ENCODE data around the gene EME2.

DNA sequence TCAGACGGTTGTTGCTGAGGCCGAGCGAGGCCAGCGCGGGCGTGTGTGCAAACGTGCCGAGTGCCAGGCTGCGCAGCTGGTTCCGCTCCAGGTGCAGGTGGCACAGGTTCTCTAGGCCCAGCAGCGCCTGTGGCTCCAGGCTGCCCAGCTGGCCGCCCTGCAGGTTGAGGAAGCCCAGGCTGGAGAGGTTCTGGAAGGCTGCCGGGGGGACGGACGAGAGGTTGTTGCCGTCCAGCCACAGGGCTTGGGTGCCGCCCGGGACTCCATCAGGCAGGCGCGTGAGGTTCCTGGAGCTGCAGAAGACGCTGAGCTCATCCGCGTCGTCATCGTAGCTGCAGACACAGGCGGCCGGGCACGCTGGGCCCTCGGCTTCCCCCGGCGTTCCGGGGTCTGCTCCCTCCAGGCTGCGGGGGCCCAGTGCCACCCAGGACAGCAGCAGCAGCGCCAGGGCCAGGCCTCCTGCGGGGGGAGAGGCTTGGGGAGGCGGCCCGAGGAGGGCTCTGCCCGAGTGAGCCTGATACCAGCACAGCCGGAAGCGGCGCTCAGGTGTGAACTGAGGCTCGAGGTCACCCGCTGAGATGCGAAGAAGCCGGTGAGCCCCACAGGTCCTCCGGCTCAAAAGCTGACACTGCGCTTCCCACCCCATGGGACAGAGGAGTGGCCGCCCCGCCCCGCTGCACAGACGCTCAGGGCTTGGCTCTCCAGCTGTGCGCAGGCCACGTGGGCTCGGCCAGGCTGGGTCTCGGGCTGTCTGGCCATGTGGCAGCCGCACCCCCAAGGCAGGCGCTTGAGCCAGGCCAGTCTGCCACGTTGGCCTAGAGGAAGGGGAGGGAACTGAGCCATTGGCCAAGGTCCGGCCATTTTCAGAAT is 19.6 kb downstream of the EME2 start:
- TF ChIP-seq CEBPB (IDR thresholded peaks at IDR 0.05) (no peak), TCF12 (IDR thresholded peaks at IDR 0.05; ENCODE audit: low read depth) (peak; percentile 47; the same call in 1 of the 2 replicates), RAD21 (IDR thresholded peaks at IDR 0.05; ENCODE audit: low read depth) (no peak), YY1 (IDR thresholded peaks at IDR 0.05; ENCODE audit: low read depth) (no peak), NFIC (IDR thresholded peaks at IDR 0.05) (peak; percentile 21; the same call in 1 of the 2 replicates), EP300 (IDR thresholded peaks at IDR 0.05; ENCODE audit: borderline replicate concordance) (peak; percentile 39; the same call in 1 of the 2 replicates), EGR1 (IDR thresholded peaks at IDR 0.05) (no peak), TEAD4 (IDR thresholded peaks at IDR 0.05) (peak; percentile 5; the same call in 1 of the 2 replicates)
- TF ChIP-seq, protein P1, sequence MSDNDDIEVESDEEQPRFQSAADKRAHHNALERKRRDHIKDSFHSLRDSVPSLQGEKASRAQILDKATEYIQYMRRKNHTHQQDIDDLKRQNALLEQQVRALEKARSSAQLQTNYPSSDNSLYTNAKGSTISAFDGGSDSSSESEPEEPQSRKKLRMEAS (IDR thresholded peaks at IDR 0.05), result peak; percentile 97
- TF ChIP-seq, protein P2, sequence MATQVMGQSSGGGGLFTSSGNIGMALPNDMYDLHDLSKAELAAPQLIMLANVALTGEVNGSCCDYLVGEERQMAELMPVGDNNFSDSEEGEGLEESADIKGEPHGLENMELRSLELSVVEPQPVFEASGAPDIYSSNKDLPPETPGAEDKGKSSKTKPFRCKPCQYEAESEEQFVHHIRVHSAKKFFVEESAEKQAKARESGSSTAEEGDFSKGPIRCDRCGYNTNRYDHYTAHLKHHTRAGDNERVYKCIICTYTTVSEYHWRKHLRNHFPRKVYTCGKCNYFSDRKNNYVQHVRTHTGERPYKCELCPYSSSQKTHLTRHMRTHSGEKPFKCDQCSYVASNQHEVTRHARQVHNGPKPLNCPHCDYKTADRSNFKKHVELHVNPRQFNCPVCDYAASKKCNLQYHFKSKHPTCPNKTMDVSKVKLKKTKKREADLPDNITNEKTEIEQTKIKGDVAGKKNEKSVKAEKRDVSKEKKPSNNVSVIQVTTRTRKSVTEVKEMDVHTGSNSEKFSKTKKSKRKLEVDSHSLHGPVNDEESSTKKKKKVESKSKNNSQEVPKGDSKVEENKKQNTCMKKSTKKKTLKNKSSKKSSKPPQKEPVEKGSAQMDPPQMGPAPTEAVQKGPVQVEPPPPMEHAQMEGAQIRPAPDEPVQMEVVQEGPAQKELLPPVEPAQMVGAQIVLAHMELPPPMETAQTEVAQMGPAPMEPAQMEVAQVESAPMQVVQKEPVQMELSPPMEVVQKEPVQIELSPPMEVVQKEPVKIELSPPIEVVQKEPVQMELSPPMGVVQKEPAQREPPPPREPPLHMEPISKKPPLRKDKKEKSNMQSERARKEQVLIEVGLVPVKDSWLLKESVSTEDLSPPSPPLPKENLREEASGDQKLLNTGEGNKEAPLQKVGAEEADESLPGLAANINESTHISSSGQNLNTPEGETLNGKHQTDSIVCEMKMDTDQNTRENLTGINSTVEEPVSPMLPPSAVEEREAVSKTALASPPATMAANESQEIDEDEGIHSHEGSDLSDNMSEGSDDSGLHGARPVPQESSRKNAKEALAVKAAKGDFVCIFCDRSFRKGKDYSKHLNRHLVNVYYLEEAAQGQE (IDR thresholded peaks at IDR 0.05; ENCODE audit: low read depth), result no peak
- TF ChIP-seq, protein P3, sequence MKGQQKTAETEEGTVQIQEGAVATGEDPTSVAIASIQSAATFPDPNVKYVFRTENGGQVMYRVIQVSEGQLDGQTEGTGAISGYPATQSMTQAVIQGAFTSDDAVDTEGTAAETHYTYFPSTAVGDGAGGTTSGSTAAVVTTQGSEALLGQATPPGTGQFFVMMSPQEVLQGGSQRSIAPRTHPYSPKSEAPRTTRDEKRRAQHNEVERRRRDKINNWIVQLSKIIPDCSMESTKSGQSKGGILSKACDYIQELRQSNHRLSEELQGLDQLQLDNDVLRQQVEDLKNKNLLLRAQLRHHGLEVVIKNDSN (IDR thresholded peaks at IDR 0.05), result peak; percentile 91

Data from Ishikawa (cell line).